GM12878 (cell line): ENCODE results near the gene RFXAP. TPM values are rescaled to one million over a fixed set of nuclear protein-coding genes. Genes with fewer than 3 reads are reported as not detected.

Experiments used
- ATAC-seq: fragments of 200-7000 bp; cut with Tn5 transposase; 3 replicates; pipeline ENCODE4 v1.9.1; 2020; ENCODE audit warnings: mild to moderate bottlenecking, moderate library complexity
- BruUV-seq: library from RNA; stranded (reverse); fragments of 400-500 nt; replicated peaks from 2 replicates; lab custom pipeline; 2021; lab: Mats Ljungman, UMichigan
- CTCF ChIA-PET: fragments of 300-600 bp; sonication (Branson Sonifier 250); formaldehyde crosslinking; extraction: SDS; loops from one replicate; lab custom pipeline; 2021; ENCODE audit warnings: inconsistent platforms; lab: Yijun Ruan, JAX
- POLR2A ChIA-PET: fragments of 350-600 bp; formaldehyde crosslinking; extraction: SDS; loops from one replicate; lab custom pipeline; 2021; ENCODE audit warnings: inconsistent platforms; lab: Charles Lee
- RAD21 ChIA-PET: fragments of 300-600 bp; sonication (Branson Sonifier 250); formaldehyde crosslinking; loops from one replicate; lab custom pipeline; 2023; ENCODE audit warnings: antibody characterized with exemption; ENCODE audit not compliant: unreplicated experiment; lab: Charles Lee
- SMC1A ChIA-PET: fragments of 300-600 bp; sonication (Branson Sonifier 250); formaldehyde crosslinking; loops from one replicate; lab custom pipeline; 2023; ENCODE audit not compliant: unreplicated experiment, uncharacterized antibody; lab: Charles Lee
- DNase-seq: peaks from one replicate; pipeline ENCODE4 v3.0.0-alpha.2; 2011; ENCODE audit warnings: low read depth, low spot score
- FAIRE-seq: peaks from 3 replicates; lab custom pipeline; 2011; peaks lifted over from hg19 to GRCh38; lab: Jason Lieb, UNC
- H2AFZ ChIP-seq: 2 replicates; pipeline ENCODE4 v1.6.0; 2011; ENCODE audit warnings: low read depth, low read length, control low read depth; ENCODE audit not compliant: control insufficient read depth
- H3K27ac ChIP-seq: 2 replicates; pipeline ENCODE4 v1.5.1; 2011; ENCODE audit warnings: control low read depth; ENCODE audit not compliant: control insufficient read depth, insufficient read depth
- H3K27me3 ChIP-seq, 2 experiments: replicated peaks in 1 of 2; 2 replicates each; pipeline versions ENCODE4 v1.6.0 to v1.6.1; 2011; ENCODE audit warnings: low read length in 1 of 2; ENCODE audit not compliant: control insufficient read depth in 2 of 2, insufficient read depth in 2 of 2
- H3K36me3 ChIP-seq, 2 experiments: 2 replicates each; pipeline ENCODE4 v1.5.1; 2011; ENCODE audit warnings: low read length in 1 of 2; ENCODE audit not compliant: control insufficient read depth in 2 of 2, insufficient read depth in 2 of 2
- H3K4me1 ChIP-seq: 2 replicates; pipeline ENCODE4 v1.6.1; 2011; ENCODE audit warnings: mild to moderate bottlenecking, low read length, moderate library complexity, mixed read lengths; ENCODE audit not compliant: control insufficient read depth, insufficient read depth
- H3K4me2 ChIP-seq: 2 replicates; pipeline ENCODE4 v1.6.0; 2011; ENCODE audit warnings: control low read depth; ENCODE audit not compliant: control insufficient read depth, insufficient read depth
- H3K4me3 ChIP-seq: fragments of 200-600 bp; sonication (generic); 2 replicates; pipeline ENCODE4 v1.5.1; 2016
- H3K79me2 ChIP-seq: 2 replicates; pipeline ENCODE4 v1.6.0; 2011; ENCODE audit warnings: low read length; ENCODE audit not compliant: control insufficient read depth, insufficient read depth
- H3K9ac ChIP-seq: 2 replicates; pipeline ENCODE4 v1.8.0; 2011; ENCODE audit warnings: low read length, control low read depth, mixed read lengths; ENCODE audit not compliant: control insufficient read depth, insufficient read depth
- H3K9me3 ChIP-seq: replicated peaks from 3 replicates; pipeline ENCODE4 v1.5.1; 2011; ENCODE audit warnings: mild to moderate bottlenecking, low read length; ENCODE audit not compliant: control insufficient read depth, insufficient read depth
- H4K20me1 ChIP-seq: 2 replicates; pipeline ENCODE4 v1.6.0; 2011; ENCODE audit not compliant: control insufficient read depth, insufficient read depth
- FOS ChIP-seq: IDR thresholded peaks from 3 replicates; pipeline ENCODE4 v1.6.1; 2011; ENCODE audit warnings: borderline replicate concordance; ENCODE audit not compliant: insufficient read length; ENCODE audit errors: extremely low read depth
- JUND ChIP-seq: IDR thresholded peaks from 2 replicates; pipeline ENCODE4 v1.6.1; 2012; ENCODE audit warnings: low read depth, mild to moderate bottlenecking, low read length, improper control_type of control experiment, moderate library complexity
- POLR2AphosphoS2 ChIP-seq: IDR thresholded peaks from 2 replicates; pipeline ENCODE4 v1.6.1; 2011; ENCODE audit warnings: low read depth, mild to moderate bottlenecking, low read length, improper control_type of control experiment, moderate library complexity
- POU2F2 ChIP-seq: IDR thresholded peaks from 3 replicates; pipeline ENCODE4 v1.6.1; 2011; ENCODE audit warnings: low read depth, mild to moderate bottlenecking, low read length, borderline replicate concordance
- SMC3 ChIP-seq: IDR thresholded peaks from 2 replicates; pipeline ENCODE4 v1.6.1; 2011; ENCODE audit warnings: low read length, improper control_type of control experiment, borderline replicate concordance
- TCF7 ChIP-seq: IDR thresholded peaks from 2 replicates; pipeline ENCODE4 v1.6.1; 2014; ENCODE audit warnings: antibody characterized with exemption, borderline replicate concordance
- ZBTB11 ChIP-seq: fragments of 450-650 bp; formaldehyde crosslinking; IDR thresholded peaks from 2 replicates; pipeline ENCODE4 v1.5.0; 2022; ENCODE audit warnings: mild to moderate bottlenecking, missing genetic modification characterization
- WGBS: methylation state at CpG from one replicate; pipeline ENCODE4 v1.1.6; 2016; ENCODE audit warnings: low lambda C conversion rate; ENCODE audit not compliant: insufficient replicate concordance, insufficient coverage; ENCODE audit errors: missing lambda C conversion rate; 5-methylcytosine and 5-hydroxymethylcytosine counted together
- in situ Hi-C: fragments of 300-500 bp; cut with MboI; formaldehyde crosslinking; loops from 9 replicates; pipeline ENCODE4 v1.14.3; 2018; ENCODE audit warnings: mixed read lengths
- intact Hi-C: fragments of 100-400 bp; cut with micrococcal nuclease; formaldehyde crosslinking; loops from one replicate; pipeline ENCODE4 v1.14.2; 2022; ENCODE audit not compliant: unreplicated experiment
- polyA plus RNA-seq, 11 experiments: library from polyadenylated mRNA; depleted of rRNA in 4 of 11; unstranded in 6 of 11; stranded (reverse) in 5 of 11; fragments of >200 nt; fragmentation: Nextera tagmentation in 4 of 11; fragmentation: Illumina TruSeq in 1 of 11; extraction: Ambion mirVana in 4 of 11; extraction: Trizol in 1 of 11; gene quantifications; 1 replicate in 1 of 11; 2 replicates in 10 of 11; pipeline versions ENCODE4 v1.2.1 to v1.2.3, GENCODE V29; 2011 to 2016; ENCODE audit warnings: inconsistent platforms in 2 of 11, missing spikeins in 2 of 11, low read depth in 1 of 11
- total RNA-seq, 4 experiments: library from RNA; depleted of rRNA in 3 of 4; stranded (reverse); fragments of >200 nt in 3 of 4; fragmentation: Illumina TruSeq in 1 of 4; extraction: Trizol in 1 of 4; gene quantifications; 2 replicates each; pipeline versions ENCODE4 v1.2.1 to v1.2.3, GENCODE V29; 2013 to 2021

Gene RFXAP
- total and polyA plus RNA-seq, 10 of the 15 experiments (the other 5 are each of a cell fraction or from before 2014, with no cell fraction given), result 3.4 to 13.3 (median 7.7) TPM

GRCh38 chr13:36796052-36796451 is 23.0 kb upstream of the RFXAP start:
- H3K9me3 ChIP-seq, result no peaks in the 10 kb centered on the region
- DNase-seq, result no peak
- 59% methylated on average over 3 of the region's 3 CpGs for WGBS
- no peak for ATAC-seq
- CTCF ChIA-PET, result no interaction called here
- RAD21 ChIA-PET, result no interaction called here
- H3K27ac ChIP-seq, result no peak overlapping the region
- no peaks in the 10 kb centered on the region for H4K20me1 ChIP-seq
- H2AFZ ChIP-seq, result no peak overlapping the region
- no peak overlapping the region for H3K4me3 ChIP-seq
- H3K36me3 ChIP-seq, result no peaks in the 10 kb centered on the region
- BruUV-seq, result no TSS peak
- POLR2A ChIA-PET, result no interaction called here
- H3K9ac ChIP-seq, result no peak overlapping the region
- no peak for FAIRE-seq
- no peaks in the 10 kb centered on the region for H3K4me1 ChIP-seq
- H3K79me2 ChIP-seq, result no peaks in the 10 kb centered on the region
- no peak overlapping the region for H3K4me2 ChIP-seq
- TF ChIP-seq POLR2AphosphoS2, result no peak
- no peak for TF ChIP-seq TCF7
- no peak for TF ChIP-seq ZBTB11 (CRISPR knock-in tag)
- no peak for TF ChIP-seq SMC3
- no peak for TF ChIP-seq JUND
- TF ChIP-seq POU2F2, result no peak
- no peak for TF ChIP-seq FOS
- intact Hi-C loops (no loop called here), in situ Hi-C loops (no loop called here)
- no peaks in the 10 kb centered on the region for H3K27me3 ChIP-seq
- SMC1A ChIA-PET, result no interaction called here
